Liver (tissue), 9 donors: ENCODE data around the gene SLC7A14. TPM values are rescaled to one million over a fixed set of nuclear protein-coding genes. Genes with fewer than 3 reads are reported as not detected.

Experiments used
- DNase-seq: peaks from one replicate; pipeline ENCODE4 v3.0.0-alpha.2; 2017; ENCODE audit warnings: low spot score
- H3K27ac ChIP-seq, 2 donors: one replicate each; pipeline ENCODE4 v1.7.0; 2013; ENCODE audit warnings: inconsistent platforms in 2 of 2, low read length in 2 of 2, control low read depth in 1 of 2, low read depth in 1 of 2, mild to moderate bottlenecking in 1 of 2
- H3K27me3 ChIP-seq, 4 donors: one replicate each; pipeline versions ENCODE4 v1.6.1 to v1.7.0; 2013; ENCODE audit warnings: low read length in 3 of 4, inconsistent platforms in 1 of 4, mild to moderate bottlenecking in 1 of 4, moderate library complexity in 1 of 4; ENCODE audit not compliant: control insufficient read depth in 4 of 4, insufficient read depth in 4 of 4
- H3K36me3 ChIP-seq, 4 donors: one replicate each; pipeline versions ENCODE4 v1.6.1 to v1.7.0; 2013; ENCODE audit warnings: low read length in 3 of 4, mild to moderate bottlenecking in 3 of 4, low read depth in 1 of 4, moderate library complexity in 1 of 4; ENCODE audit not compliant: control insufficient read depth in 4 of 4, insufficient read depth in 3 of 4
- H3K4me1 ChIP-seq, 4 donors: one replicate each; pipeline versions ENCODE4 v1.6.1 to v1.7.0; 2013; ENCODE audit warnings: low read length in 3 of 4, mild to moderate bottlenecking in 3 of 4, moderate library complexity in 1 of 4; ENCODE audit not compliant: control insufficient read depth in 4 of 4, insufficient read depth in 4 of 4
- H3K4me3 ChIP-seq, 3 donors: one replicate each; pipeline versions ENCODE4 v1.6.1 to v1.7.0; 2013; ENCODE audit warnings: low read length in 3 of 3, control low read depth in 1 of 3, low read depth in 1 of 3, mild to moderate bottlenecking in 1 of 3
- H3K9ac ChIP-seq, 2 donors: one replicate each; pipeline ENCODE4 v1.7.0; 2013; ENCODE audit warnings: low read length in 2 of 2, mild to moderate bottlenecking in 2 of 2, moderate library complexity in 2 of 2, control low read depth in 1 of 2, low read depth in 1 of 2
- H3K9me3 ChIP-seq, 4 donors: one replicate each; pipeline versions ENCODE4 v1.6.1 to v1.7.0; 2013; ENCODE audit warnings: low read length in 3 of 4; ENCODE audit not compliant: control insufficient read depth in 4 of 4
- ATF3 ChIP-seq: IDR thresholded peaks from 2 replicates; pipeline ENCODE4 v1.6.1; 2016; ENCODE audit warnings: antibody characterized with exemption
- EGR1 ChIP-seq, 2 donors: IDR thresholded peaks; 2 replicates each; pipeline ENCODE4 v1.6.1; 2016 to 2018; ENCODE audit warnings: antibody characterized with exemption in 2 of 2, low read depth in 2 of 2
- FOXA1 ChIP-seq: IDR thresholded peaks from 2 replicates; pipeline ENCODE4 v1.6.1; 2016; ENCODE audit warnings: antibody characterized with exemption
- GABPA ChIP-seq, 2 donors: IDR thresholded peaks in 1 of 2; conservative IDR thresholded peaks in 1 of 2; 2 replicates each; pipeline ENCODE4 v1.6.1; 2016; ENCODE audit warnings: antibody characterized with exemption in 2 of 2, mild to moderate bottlenecking in 1 of 2, moderate library complexity in 1 of 2
- HNF4A ChIP-seq, 2 donors: conservative IDR thresholded peaks; 2 replicates each; pipeline ENCODE4 v1.6.1; 2016; ENCODE audit warnings: antibody characterized with exemption in 2 of 2, mild to moderate bottlenecking in 2 of 2
- HNF4G ChIP-seq: IDR thresholded peaks from 2 replicates; pipeline ENCODE4 v1.6.1; 2016; ENCODE audit warnings: antibody characterized with exemption
- MAX ChIP-seq: IDR thresholded peaks from 2 replicates; pipeline ENCODE4 v1.6.1; 2016; ENCODE audit warnings: antibody characterized with exemption
- RAD21 ChIP-seq, 2 donors: IDR thresholded peaks; 2 replicates each; pipeline ENCODE4 v1.6.1; 2016; ENCODE audit warnings: antibody characterized with exemption in 2 of 2, mild to moderate bottlenecking in 2 of 2
- RXRA ChIP-seq, 2 donors: IDR thresholded peaks; 2 replicates each; pipeline ENCODE4 v1.6.1; 2017 to 2018; ENCODE audit warnings: antibody characterized with exemption in 2 of 2, mild to moderate bottlenecking in 1 of 2
- SP1 ChIP-seq: IDR thresholded peaks from 2 replicates; pipeline ENCODE4 v1.6.1; 2018; ENCODE audit warnings: antibody characterized with exemption, mild to moderate bottlenecking
- TAF1 ChIP-seq: conservative IDR thresholded peaks from 2 replicates; pipeline ENCODE4 v1.6.1; 2016; ENCODE audit warnings: antibody characterized with exemption, mild to moderate bottlenecking
- YY1 ChIP-seq: IDR thresholded peaks from 2 replicates; pipeline ENCODE4 v1.6.1; 2016; ENCODE audit warnings: antibody characterized with exemption, mild to moderate bottlenecking
- ZBTB33 ChIP-seq: IDR thresholded peaks from 2 replicates; pipeline ENCODE4 v1.6.1; 2016; ENCODE audit warnings: antibody characterized with exemption
- WGBS: extraction: QIAGEN DNeasy Blood & Tissue Kit; methylation state at CpG from one replicate; pipeline ENCODE4 v1.1.7; 2013; 5-methylcytosine and 5-hydroxymethylcytosine counted together
- polyA plus RNA-seq, 2 donors: library from polyadenylated mRNA; stranded (reverse) in 1 of 2; unstranded in 1 of 2; fragments of 200-250 nt in 1 of 2; fragments of >200 nt in 1 of 2; fragmentation: Nextera tagmentation in 1 of 2; extraction: Ambion mirVana in 1 of 2; gene quantifications; one replicate each; pipeline versions ENCODE4 v1.2.1 to v1.2.3, GENCODE V29; 2013 to 2015
- total RNA-seq, 2 donors: library from RNA; depleted of rRNA; stranded (reverse); fragments of >200 nt; gene quantifications; one replicate each; pipeline ENCODE4 v1.2.3, GENCODE V29; 2014
- TF ChIP-seq, protein P1 (sequence below): IDR thresholded peaks from 2 replicates; pipeline ENCODE4 v1.6.1; 2016; ENCODE audit warnings: antibody characterized with exemption, mild to moderate bottlenecking
- donor health status: healthy.
- donor health status: healthy.
- donor health status: healthy.
- donor health status: healthy.
- donor health status: healthy.

The SLC7A14 gene
- total RNA-seq, result under 1 TPM in 1 of 2 donors, not detected in 1; under 0.01 TPM
- under 1 TPM; under 0.01 to 0.01 TPM for polyA plus RNA-seq

- Histone ChIP-seq H3K9me3 (no peaks in the 10 kb centered on the region), H3K36me3 (no peaks in the 10 kb centered on the region), H3K4me3 (peak within 1 kb of the TSS in 1 of 3 donors; percentile 23), H3K4me1 (peaks cover 0 to 8% (median 4%) of the 10 kb centered on the region in 4 donors), H3K9ac (no peak within 1 kb of the TSS), H3K27ac (no peak within 1 kb of the TSS), H3K27me3 (no peaks in the 10 kb centered on the region)
- no peak for DNase-seq
- WGBS, result 18% methylated on average over 12 of the region's 12 CpGs
- TF ChIP-seq FOXA1 (no peak), RXRA (IDR thresholded peaks at IDR 0.05) (no peak), HNF4A (conservative IDR thresholded peaks at IDR 0.05) (no peak), SP1 (no peak), HNF4G (no peak), ATF3 (no peak), YY1 (no peak), ZBTB33 (no peak), MAX (no peak), EGR1 (IDR thresholded peaks at IDR 0.05; ENCODE audit: low read depth in 2 of 2) (no peak), GABPA (IDR thresholded peaks at IDR 0.05 in 1 of 2, conservative IDR thresholded peaks at IDR 0.05 in 1 of 2) (no peak), RAD21 (IDR thresholded peaks at IDR 0.05) (no peak), TAF1 (no peak)
- TF ChIP-seq, protein P1, sequence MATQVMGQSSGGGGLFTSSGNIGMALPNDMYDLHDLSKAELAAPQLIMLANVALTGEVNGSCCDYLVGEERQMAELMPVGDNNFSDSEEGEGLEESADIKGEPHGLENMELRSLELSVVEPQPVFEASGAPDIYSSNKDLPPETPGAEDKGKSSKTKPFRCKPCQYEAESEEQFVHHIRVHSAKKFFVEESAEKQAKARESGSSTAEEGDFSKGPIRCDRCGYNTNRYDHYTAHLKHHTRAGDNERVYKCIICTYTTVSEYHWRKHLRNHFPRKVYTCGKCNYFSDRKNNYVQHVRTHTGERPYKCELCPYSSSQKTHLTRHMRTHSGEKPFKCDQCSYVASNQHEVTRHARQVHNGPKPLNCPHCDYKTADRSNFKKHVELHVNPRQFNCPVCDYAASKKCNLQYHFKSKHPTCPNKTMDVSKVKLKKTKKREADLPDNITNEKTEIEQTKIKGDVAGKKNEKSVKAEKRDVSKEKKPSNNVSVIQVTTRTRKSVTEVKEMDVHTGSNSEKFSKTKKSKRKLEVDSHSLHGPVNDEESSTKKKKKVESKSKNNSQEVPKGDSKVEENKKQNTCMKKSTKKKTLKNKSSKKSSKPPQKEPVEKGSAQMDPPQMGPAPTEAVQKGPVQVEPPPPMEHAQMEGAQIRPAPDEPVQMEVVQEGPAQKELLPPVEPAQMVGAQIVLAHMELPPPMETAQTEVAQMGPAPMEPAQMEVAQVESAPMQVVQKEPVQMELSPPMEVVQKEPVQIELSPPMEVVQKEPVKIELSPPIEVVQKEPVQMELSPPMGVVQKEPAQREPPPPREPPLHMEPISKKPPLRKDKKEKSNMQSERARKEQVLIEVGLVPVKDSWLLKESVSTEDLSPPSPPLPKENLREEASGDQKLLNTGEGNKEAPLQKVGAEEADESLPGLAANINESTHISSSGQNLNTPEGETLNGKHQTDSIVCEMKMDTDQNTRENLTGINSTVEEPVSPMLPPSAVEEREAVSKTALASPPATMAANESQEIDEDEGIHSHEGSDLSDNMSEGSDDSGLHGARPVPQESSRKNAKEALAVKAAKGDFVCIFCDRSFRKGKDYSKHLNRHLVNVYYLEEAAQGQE, result no peak
Observed at GRCh38 chr3:170585937-170586310, at the start of gene SLC7A14. Gene SLC7A14 (minus strand): TSS chr3:170586075. CDS start chr3:170526936, 59,139 bp downstream.

GRCh38 chr3:170635385-170635735 is 49.5 kb upstream of the SLC7A14 start:
- no peak overlapping the region for H3K27ac ChIP-seq
- no peak overlapping the region for H3K4me3 ChIP-seq
- no peak overlapping the region for H3K9ac ChIP-seq
- no peaks in the 10 kb centered on the region for H3K36me3 ChIP-seq
- H3K27me3 ChIP-seq, result no peaks in the 10 kb centered on the region
- TF ChIP-seq RAD21 (IDR thresholded peaks at IDR 0.05) (no peak), GABPA (IDR thresholded peaks at IDR 0.05 in 1 of 2, conservative IDR thresholded peaks at IDR 0.05 in 1 of 2) (no peak), ATF3 (no peak), HNF4G (no peak), HNF4A (conservative IDR thresholded peaks at IDR 0.05) (no peak), EGR1 (IDR thresholded peaks at IDR 0.05; ENCODE audit: low read depth in 2 of 2) (no peak)
- TF ChIP-seq, protein P1, result no peak
- H3K9me3 ChIP-seq, result no peaks in the 10 kb centered on the region
- WGBS, result 77% methylated on average over 2 of the region's 2 CpGs
- DNase-seq, result no peak
- peaks cover 0 to 8% (median 4%) of the 10 kb centered on the region in 4 donors for H3K4me1 ChIP-seq
